GM19328 (cell line): ENCODE results near the gene CCDC34.

ENCODE experiments used
- ATAC-seq: cut with Tn5 transposase; IDR thresholded peaks from one replicate; pipeline ENCODE4 v1.9.1; 2021; ENCODE audit warnings: mild to moderate bottlenecking, moderate library complexity; ENCODE audit not compliant: unreplicated experiment

CCDC34 gene

GRCh38 chr11:27292637-27293010 lies 70.4 kb downstream of the CCDC34 start:
- no peak for ATAC-seq

- ATAC-seq: no peak
Observed at GRCh38 chr11:27291954-27292636, 70.9 kb downstream of the CCDC34 start.

GRCh38 chr11:27291302-27291889 lies 71.6 kb downstream of the CCDC34 start:
- no peak for ATAC-seq

GRCh38 chr11:27290261-27291050 lies 72.6 kb downstream of the CCDC34 start:
- ATAC-seq: no peak
